Measurements from ENCODE around the gene RASSF4.

The RASSF4 gene

GRCh38 chr10:44961931-44962750, 2.5 kb downstream of the RASSF4 start:
- Histone ChIP-seq H3K79me2 (ENCODE audit: insufficient read depth, low read length) (peaks cover 10% of the 10 kb centered on the region; the same call in 1 of the 2 replicates), H3K9me3 (ENCODE audit: insufficient read depth, low read length, severe bottlenecking) (no peaks in the 10 kb centered on the region), H3K4me3 (ENCODE audit: low read depth in 1 of 2, low read length in 2 of 2) (no peak overlapping the region), H3K27me3 (ENCODE audit: insufficient read depth, low read length, poor library complexity) (no peaks in the 10 kb centered on the region), H4K20me1 (ENCODE audit: insufficient read depth, low read length) (no peaks in the 10 kb centered on the region), H3K27ac (ENCODE audit: low read length) (no peak overlapping the region), H3K36me3 (ENCODE audit: insufficient read depth, low read length) (no peaks in the 10 kb centered on the region), H2AFZ (ENCODE audit: low read depth, low read length) (no peak overlapping the region), H3K9ac (ENCODE audit: low read depth, low read length) (no peak overlapping the region), H3K4me1 (ENCODE audit: insufficient read depth, low read length) (peaks cover 31% of the 10 kb centered on the region), H3K4me2 (ENCODE audit: insufficient read depth, low read length) (no peak overlapping the region)
- no peak for DNase-seq
- no peak for TF ChIP-seq CTCF (IDR thresholded peaks at IDR 0.05; ENCODE audit: borderline replicate concordance, extremely low read depth, low read length, poor library complexity, severe bottlenecking)
- no peak for TF ChIP-seq EZH2 (IDR thresholded peaks at IDR 0.05; ENCODE audit: borderline replicate concordance, low read depth, low read length, severe bottlenecking)
- no peak for ATAC-seq (ENCODE audit: insufficient read depth, low read depth)

GRCh38 chr10:44962870-44963738, 3.5 kb downstream of the RASSF4 start:
- no peak overlapping the region for H3K4me2 ChIP-seq (ENCODE audit: insufficient read depth, low read length)
- no peak overlapping the region for H3K27ac ChIP-seq (ENCODE audit: low read length)
- ATAC-seq (ENCODE audit: insufficient read depth, low read depth) = no peak
- H3K4me3 ChIP-seq (ENCODE audit: low read depth in 1 of 2, low read length in 2 of 2) = no peak overlapping the region
- no peaks in the 10 kb centered on the region for H3K36me3 ChIP-seq (ENCODE audit: insufficient read depth, low read length)
- H3K4me1 ChIP-seq (ENCODE audit: insufficient read depth, low read length) = peaks cover 34% of the 10 kb centered on the region
- no peak overlapping the region for H3K9ac ChIP-seq (ENCODE audit: low read depth, low read length)
- H3K79me2 ChIP-seq (ENCODE audit: insufficient read depth, low read length) = peaks cover 10% of the 10 kb centered on the region; the same call in 1 of the 2 replicates
- no peaks in the 10 kb centered on the region for H3K27me3 ChIP-seq (ENCODE audit: insufficient read depth, low read length, poor library complexity)
- peak; percentile 38 for DNase-seq
- TF ChIP-seq EZH2 (IDR thresholded peaks at IDR 0.05; ENCODE audit: borderline replicate concordance, low read depth, low read length, severe bottlenecking) (no peak), CTCF (IDR thresholded peaks at IDR 0.05; ENCODE audit: borderline replicate concordance, extremely low read depth, low read length, poor library complexity, severe bottlenecking) (peak; percentile 51)
- no peak overlapping the region for H2AFZ ChIP-seq (ENCODE audit: low read depth, low read length)
- no peaks in the 10 kb centered on the region for H4K20me1 ChIP-seq (ENCODE audit: insufficient read depth, low read length)
- H3K9me3 ChIP-seq (ENCODE audit: insufficient read depth, low read length, severe bottlenecking) = no peaks in the 10 kb centered on the region

GRCh38 chr10:44963772-44964633, 4.4 kb downstream of the RASSF4 start:
- no peak overlapping the region for H3K9ac ChIP-seq (ENCODE audit: low read depth, low read length)
- H3K27me3 ChIP-seq (ENCODE audit: insufficient read depth, low read length, poor library complexity) = no peaks in the 10 kb centered on the region
- no peak overlapping the region for H2AFZ ChIP-seq (ENCODE audit: low read depth, low read length)
- TF ChIP-seq CTCF (IDR thresholded peaks at IDR 0.05; ENCODE audit: borderline replicate concordance, extremely low read depth, low read length, poor library complexity, severe bottlenecking) = no peak
- TF ChIP-seq EZH2 (IDR thresholded peaks at IDR 0.05; ENCODE audit: borderline replicate concordance, low read depth, low read length, severe bottlenecking) = no peak
- DNase-seq (no peak), ATAC-seq (ENCODE audit: insufficient read depth, low read depth) (no peak)
- H3K4me1 ChIP-seq (ENCODE audit: insufficient read depth, low read length) = peaks cover 34% of the 10 kb centered on the region
- H4K20me1 ChIP-seq (ENCODE audit: insufficient read depth, low read length) = no peaks in the 10 kb centered on the region
- H3K36me3 ChIP-seq (ENCODE audit: insufficient read depth, low read length) = no peaks in the 10 kb centered on the region
- H3K9me3 ChIP-seq (ENCODE audit: insufficient read depth, low read length, severe bottlenecking) = no peaks in the 10 kb centered on the region
- H3K4me2 ChIP-seq (ENCODE audit: insufficient read depth, low read length) = no peak overlapping the region
- no peak overlapping the region for H3K27ac ChIP-seq (ENCODE audit: low read length)
- no peak overlapping the region for H3K4me3 ChIP-seq (ENCODE audit: low read depth in 1 of 2, low read length in 2 of 2)
- peaks cover 4% of the 10 kb centered on the region; the same call in 1 of the 2 replicates for H3K79me2 ChIP-seq (ENCODE audit: insufficient read depth, low read length)

Data from DND-41 (cell line).